ENCODE results near the gene FEM1C.

DNA sequence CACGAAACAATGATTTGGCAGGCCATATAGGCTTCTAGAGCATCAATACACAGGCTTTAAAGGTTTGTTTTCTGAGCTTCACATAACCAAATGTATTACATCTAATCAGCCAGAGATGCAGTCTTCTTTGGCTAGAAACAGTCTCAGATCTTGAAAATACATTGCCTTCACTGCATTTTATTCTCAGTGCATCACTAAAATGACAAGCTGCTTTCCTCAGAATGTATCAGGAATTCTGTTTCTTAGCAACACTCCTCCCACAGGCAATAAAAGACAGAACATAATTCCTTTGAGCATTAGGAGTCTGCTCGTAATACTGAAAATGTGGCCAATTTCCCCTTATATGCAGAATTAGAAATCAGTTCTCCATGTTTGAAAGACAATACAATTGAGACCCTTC is 36.9 kb downstream of the FEM1C start:
- TF ChIP-seq, protein P1, sequence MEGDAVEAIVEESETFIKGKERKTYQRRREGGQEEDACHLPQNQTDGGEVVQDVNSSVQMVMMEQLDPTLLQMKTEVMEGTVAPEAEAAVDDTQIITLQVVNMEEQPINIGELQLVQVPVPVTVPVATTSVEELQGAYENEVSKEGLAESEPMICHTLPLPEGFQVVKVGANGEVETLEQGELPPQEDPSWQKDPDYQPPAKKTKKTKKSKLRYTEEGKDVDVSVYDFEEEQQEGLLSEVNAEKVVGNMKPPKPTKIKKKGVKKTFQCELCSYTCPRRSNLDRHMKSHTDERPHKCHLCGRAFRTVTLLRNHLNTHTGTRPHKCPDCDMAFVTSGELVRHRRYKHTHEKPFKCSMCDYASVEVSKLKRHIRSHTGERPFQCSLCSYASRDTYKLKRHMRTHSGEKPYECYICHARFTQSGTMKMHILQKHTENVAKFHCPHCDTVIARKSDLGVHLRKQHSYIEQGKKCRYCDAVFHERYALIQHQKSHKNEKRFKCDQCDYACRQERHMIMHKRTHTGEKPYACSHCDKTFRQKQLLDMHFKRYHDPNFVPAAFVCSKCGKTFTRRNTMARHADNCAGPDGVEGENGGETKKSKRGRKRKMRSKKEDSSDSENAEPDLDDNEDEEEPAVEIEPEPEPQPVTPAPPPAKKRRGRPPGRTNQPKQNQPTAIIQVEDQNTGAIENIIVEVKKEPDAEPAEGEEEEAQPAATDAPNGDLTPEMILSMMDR (conservative IDR thresholded peaks at IDR 0.05; ENCODE audit: low read length) = no peak
- TF ChIP-seq EZH2phosphoT487 (IDR thresholded peaks at IDR 0.05; ENCODE audit: borderline replicate concordance, low read depth, low read length) = no peak
